Urinary bladder (tissue), 4 donors: ENCODE data around the gene TPSB2. TPM values are rescaled to one million over a fixed set of nuclear protein-coding genes. Genes with fewer than 3 reads are reported as not detected.

Source experiments
- DNase-seq: peaks from one replicate; pipeline ENCODE4 v3.0.0-alpha.2; 2015; ENCODE audit errors: extremely low spot score
- H3K27ac ChIP-seq: one replicate; pipeline ENCODE4 v1.5.1; 2013; ENCODE audit warnings: low read depth, mild to moderate bottlenecking, moderate library complexity
- H3K36me3 ChIP-seq: one replicate; pipeline ENCODE4 v1.6.1; 2013; ENCODE audit warnings: mild to moderate bottlenecking, moderate library complexity; ENCODE audit not compliant: insufficient read depth
- H3K4me1 ChIP-seq: one replicate; pipeline ENCODE4 v1.6.1; 2013; ENCODE audit warnings: mild to moderate bottlenecking, moderate library complexity; ENCODE audit not compliant: insufficient read depth
- H3K4me3 ChIP-seq: one replicate; pipeline ENCODE4 v1.5.1; 2013; ENCODE audit warnings: low read depth, low read length
- WGBS: extraction: QIAGEN DNeasy Blood & Tissue Kit; methylation state at CpG from one replicate; pipeline ENCODE4 v1.1.7; 2013; 5-methylcytosine and 5-hydroxymethylcytosine counted together
- polyA plus RNA-seq: library from polyadenylated mRNA; stranded (reverse); fragments of 200-250 nt; gene quantifications from one replicate; pipeline ENCODE4 v1.2.3, GENCODE V29; 2013
- total RNA-seq: library from RNA; depleted of rRNA; stranded (reverse); fragments of >200 nt; gene quantifications from one replicate; pipeline ENCODE4 v1.2.3, GENCODE V29; 2014
- donor health status: healthy with polysubstance abuse.
- donor health status: healthy.

The TPSB2 gene
- total and polyA plus RNA-seq, 2 donors, result 4.4 to 80.3 TPM

DNA sequence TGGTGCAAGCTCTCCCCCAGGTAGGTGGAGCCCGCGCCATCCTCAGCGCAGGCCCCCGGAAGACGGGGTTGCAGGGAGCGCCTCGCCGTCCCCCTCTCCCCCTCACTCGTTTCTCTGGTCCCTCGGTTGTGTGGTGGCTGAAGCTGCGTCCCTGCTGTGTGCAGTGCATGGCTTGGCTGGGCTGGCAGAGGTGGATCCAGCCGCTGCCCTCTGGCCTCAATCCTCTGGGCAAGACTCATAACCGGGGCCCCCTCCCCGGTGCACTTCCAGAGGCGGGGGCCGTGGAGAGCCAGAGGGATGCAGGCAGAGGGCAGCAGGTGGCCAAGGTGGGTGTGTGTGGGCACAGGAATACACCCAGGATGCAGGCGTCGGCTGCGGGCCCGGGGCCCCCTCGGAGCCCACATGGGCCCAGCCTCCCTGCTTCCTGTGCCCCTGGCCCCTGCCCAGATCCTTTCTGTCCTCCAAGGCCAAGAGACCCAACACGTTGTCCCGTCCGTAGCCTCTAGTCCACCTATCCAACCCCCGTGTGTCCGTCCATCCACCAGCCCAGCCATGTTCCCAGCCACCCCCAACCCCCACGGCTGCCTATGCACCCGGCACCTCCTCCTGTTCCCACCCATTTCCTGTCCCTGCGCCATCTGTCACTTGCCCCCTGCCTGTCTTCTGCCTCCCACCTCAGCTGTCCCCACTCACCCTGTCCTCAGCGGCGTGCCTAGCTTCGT lies 14.2 kb downstream of the TPSB2 start:
- Histone ChIP-seq H3K36me3 (no peaks in the 10 kb centered on the region), H3K4me3 (no peak overlapping the region), H3K4me1 (no peaks in the 10 kb centered on the region), H3K27ac (no peak overlapping the region)
- DNase-seq, result no peak
- WGBS, result 80% methylated on average over 32 of the region's 32 CpGs

DNA sequence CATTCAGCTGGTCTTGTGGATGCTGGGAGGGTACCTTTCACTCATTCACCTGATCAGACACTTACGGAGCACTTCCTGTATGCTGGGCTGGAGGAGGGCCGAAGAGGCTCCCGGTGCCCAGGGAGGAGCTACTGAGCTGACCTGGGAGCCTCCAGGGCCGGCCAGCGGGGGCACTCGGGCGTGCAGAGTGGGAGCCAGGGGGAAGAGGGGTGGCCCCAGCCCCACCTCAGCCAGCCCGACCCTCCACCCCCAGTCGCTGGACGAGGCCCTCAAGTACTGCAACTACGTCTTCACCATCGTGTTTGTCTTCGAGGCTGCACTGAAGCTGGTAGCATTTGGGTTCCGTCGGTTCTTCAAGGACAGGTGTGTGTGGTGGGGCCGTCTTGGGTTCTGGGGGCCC lies 15.3 kb downstream of the TPSB2 start:
- H3K36me3 ChIP-seq, result no peaks in the 10 kb centered on the region
- 87% methylated on average over 16 of the region's 16 CpGs for WGBS

DNA sequence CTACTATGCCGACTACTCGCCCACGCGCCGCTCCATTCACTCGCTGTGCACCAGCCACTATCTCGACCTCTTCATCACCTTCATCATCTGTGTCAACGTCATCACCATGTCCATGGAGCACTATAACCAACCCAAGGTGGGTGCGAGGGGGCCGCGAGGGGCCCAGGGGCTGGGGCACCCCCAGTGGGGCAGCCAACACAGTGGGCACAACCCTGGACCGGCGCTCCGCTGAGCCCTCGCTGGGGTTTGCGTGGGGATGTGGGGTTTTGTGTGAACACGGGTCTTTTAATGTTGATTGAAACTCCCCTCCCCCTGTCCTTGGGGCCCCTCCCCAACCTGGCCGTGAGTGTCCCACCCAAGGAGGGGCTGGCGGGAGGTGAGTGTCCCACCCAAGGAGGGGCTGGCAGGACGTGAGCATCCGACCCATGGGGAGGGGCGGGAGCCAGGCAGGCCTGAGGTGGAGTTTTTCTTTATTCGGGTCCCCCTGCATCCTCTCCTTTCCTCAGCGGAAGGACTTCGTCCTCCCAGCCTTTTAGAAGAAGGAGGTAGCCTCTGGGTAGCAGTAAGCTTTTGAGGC lies 16.1 kb downstream of the TPSB2 start:
- H3K4me1 ChIP-seq, result no peaks in the 10 kb centered on the region
- H3K36me3 ChIP-seq, result no peaks in the 10 kb centered on the region
- WGBS, result 85% methylated on average over 25 of the region's 25 CpGs
- no peak overlapping the region for H3K27ac ChIP-seq
- no peak for DNase-seq
- no peak overlapping the region for H3K4me3 ChIP-seq

More for the DNA sequence above, 15.3 kb downstream of the TPSB2 start:
- Histone ChIP-seq H3K27ac (no peak overlapping the region), H3K4me1 (no peaks in the 10 kb centered on the region), H3K4me3 (no peak overlapping the region)
- DNase-seq, result no peak

DNA sequence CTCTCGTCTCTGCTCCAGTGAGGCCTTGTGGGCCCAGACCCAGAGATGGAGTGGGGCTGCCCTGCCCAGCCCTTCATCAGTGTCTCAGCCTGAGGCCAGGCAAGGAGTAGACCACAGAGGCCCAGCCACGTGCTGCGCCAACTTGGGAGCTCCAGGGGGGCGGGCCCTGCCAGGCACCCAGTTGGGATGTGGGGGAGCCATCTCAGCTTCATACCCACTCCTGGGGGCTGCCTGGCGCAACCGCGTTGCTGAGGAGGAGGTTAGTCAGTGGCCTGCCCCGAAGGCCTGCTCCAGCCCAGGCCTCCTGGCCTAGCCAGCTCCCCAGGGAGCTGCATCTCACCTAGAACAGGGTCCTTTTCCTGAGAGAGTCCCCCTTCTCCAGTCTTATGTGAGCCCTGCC lies 16.8 kb downstream of the TPSB2 start:
- WGBS, result 76% methylated on average over 8 of the region's 8 CpGs
- Histone ChIP-seq H3K4me3 (no peak overlapping the region), H3K27ac (no peak overlapping the region), H3K4me1 (no peaks in the 10 kb centered on the region), H3K36me3 (no peaks in the 10 kb centered on the region)
- no peak for DNase-seq

GRCh38 chr16:1212616-1213194 lies 17.3 kb downstream of the TPSB2 start:
- no peak for DNase-seq
- Histone ChIP-seq H3K27ac (no peak overlapping the region), H3K4me1 (no peaks in the 10 kb centered on the region), H3K4me3 (no peak overlapping the region), H3K36me3 (no peaks in the 10 kb centered on the region)
- WGBS, result 89% methylated on average over 40 of the region's 40 CpGs

GRCh38 chr16:1211451-1212268 lies 18.3 kb downstream of the TPSB2 start:
- no peak for DNase-seq
- Histone ChIP-seq H3K4me1 (no peaks in the 10 kb centered on the region), H3K36me3 (no peaks in the 10 kb centered on the region), H3K4me3 (no peak overlapping the region), H3K27ac (no peak overlapping the region)
- WGBS, result 94% methylated on average over 65 of the region's 65 CpGs

- Histone ChIP-seq H3K27ac (no peak overlapping the region), H3K4me1 (no peaks in the 10 kb centered on the region), H3K4me3 (no peak overlapping the region), H3K36me3 (no peaks in the 10 kb centered on the region)
- 88% methylated on average over 23 of the region's 23 CpGs for WGBS
- DNase-seq, result no peak
Measured at GRCh38 chr16:1210461-1210860, 19.5 kb downstream of the TPSB2 start.

GRCh38 chr16:1209081-1209480 lies 20.9 kb downstream of the TPSB2 start:
- no peaks in the 10 kb centered on the region for H3K36me3 ChIP-seq
- H3K4me3 ChIP-seq, result no peak overlapping the region
- no peak overlapping the region for H3K27ac ChIP-seq
- no peak for DNase-seq
- H3K4me1 ChIP-seq, result no peaks in the 10 kb centered on the region
- 95% methylated on average over 43 of the region's 43 CpGs for WGBS

DNA sequence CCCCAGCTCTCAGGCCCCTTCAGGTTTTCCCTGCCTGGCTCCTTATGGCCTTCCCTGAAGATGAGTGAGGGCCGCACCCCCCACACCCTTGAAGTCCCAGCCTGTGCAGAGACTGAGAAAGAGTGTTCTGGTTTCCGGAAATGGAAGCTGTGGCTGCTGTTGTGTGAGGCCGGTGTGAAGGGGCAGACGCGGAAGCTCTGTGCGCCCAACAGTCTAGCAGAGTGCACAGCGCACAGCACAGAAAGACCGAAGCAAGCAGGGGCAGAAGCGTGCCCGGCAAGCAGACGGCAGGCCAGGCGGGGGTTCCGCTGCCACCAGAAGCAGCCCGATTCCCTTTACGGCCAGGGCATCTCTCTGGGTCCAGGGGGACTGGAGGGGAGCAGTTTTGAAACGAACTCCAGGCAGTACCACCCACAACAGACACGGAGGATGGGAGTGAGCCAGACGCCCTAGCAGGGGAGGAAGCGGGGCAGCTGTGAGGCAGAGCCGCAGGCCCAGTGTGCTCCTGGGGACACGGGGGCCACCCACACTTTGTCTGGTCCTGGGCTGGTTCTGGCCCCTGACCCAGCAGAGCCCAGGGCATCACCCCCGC lies 21.6 kb downstream of the TPSB2 start:
- WGBS, result 86% methylated on average over 22 of the region's 22 CpGs
- H3K4me3 ChIP-seq, result no peak overlapping the region
- no peaks in the 10 kb centered on the region for H3K4me1 ChIP-seq
- no peaks in the 10 kb centered on the region for H3K36me3 ChIP-seq
- no peak for DNase-seq
- no peak overlapping the region for H3K27ac ChIP-seq

- Histone ChIP-seq H3K4me3 (no peak overlapping the region), H3K4me1 (no peaks in the 10 kb centered on the region), H3K27ac (no peak overlapping the region), H3K36me3 (no peaks in the 10 kb centered on the region)
- no peak for DNase-seq
- 83% methylated on average over 16 of the region's 16 CpGs for WGBS
Measured at GRCh38 chr16:1206786-1207185, 23.2 kb downstream of the TPSB2 start.

DNA sequence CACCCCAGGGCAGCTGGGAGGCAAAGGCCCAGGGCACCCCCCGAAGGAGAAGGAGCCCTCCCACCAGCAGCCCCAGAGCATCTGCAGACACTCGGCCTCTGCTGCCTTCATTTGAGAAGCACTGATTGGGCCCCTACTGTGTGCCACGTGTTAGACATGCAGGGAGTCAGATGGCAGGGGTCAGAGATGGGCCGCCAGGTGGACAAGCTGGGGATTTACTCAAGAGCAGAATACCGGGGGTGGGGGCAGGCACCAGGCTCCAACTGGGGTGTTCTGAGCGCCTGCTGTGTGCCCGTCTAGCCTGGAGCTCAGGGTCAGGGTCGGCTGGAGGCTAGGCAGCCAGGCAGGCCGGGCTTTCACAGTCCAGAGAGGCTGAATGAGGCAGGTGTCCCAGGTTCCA lies 23.7 kb downstream of the TPSB2 start:
- Histone ChIP-seq H3K4me1 (no peaks in the 10 kb centered on the region), H3K27ac (no peak overlapping the region), H3K36me3 (no peaks in the 10 kb centered on the region), H3K4me3 (no peak overlapping the region)
- DNase-seq, result no peak
- 76% methylated on average over 9 of the region's 9 CpGs for WGBS

DNA sequence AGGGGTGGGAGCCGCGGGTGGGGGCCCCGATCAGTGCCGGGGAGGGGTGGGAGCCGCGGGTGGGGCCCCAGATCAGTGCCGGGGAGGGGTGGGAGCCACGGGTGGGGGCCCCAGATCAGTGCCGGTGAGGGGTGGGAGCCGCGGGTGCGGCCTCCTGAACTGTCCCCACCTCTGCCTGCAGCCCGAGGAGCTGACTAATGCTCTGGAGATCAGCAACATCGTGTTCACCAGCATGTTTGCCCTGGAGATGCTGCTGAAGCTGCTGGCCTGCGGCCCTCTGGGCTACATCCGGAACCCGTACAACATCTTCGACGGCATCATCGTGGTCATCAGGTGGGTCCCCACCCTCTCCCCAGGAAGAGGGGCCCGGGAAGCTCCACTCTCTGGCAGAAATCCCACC lies 25.1 kb downstream of the TPSB2 start:
- DNase-seq, result no peak
- Histone ChIP-seq H3K36me3 (no peaks in the 10 kb centered on the region), H3K27ac (no peak overlapping the region), H3K4me3 (no peak overlapping the region), H3K4me1 (no peaks in the 10 kb centered on the region)
- 85% methylated on average over 15 of the region's 21 CpGs for WGBS

DNA sequence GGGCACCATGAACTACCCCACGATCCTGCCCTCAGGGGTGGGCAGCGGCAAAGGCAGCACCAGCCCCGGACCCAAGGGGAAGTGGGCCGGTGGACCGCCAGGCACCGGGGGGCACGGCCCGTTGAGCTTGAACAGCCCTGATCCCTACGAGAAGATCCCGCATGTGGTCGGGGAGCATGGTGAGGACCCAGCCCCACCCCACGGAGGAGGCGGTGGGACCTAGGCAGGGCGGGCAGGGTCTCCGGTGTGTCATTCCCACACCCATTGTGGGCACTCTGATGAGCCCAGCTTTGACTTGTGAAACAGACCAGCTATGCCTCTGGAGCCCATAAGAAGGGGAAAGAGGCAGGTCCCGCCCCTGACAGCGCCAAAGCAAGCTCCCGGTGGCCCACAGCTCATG lies 27.7 kb downstream of the TPSB2 start:
- Histone ChIP-seq H3K36me3 (no peaks in the 10 kb centered on the region), H3K4me3 (no peak overlapping the region), H3K27ac (no peak overlapping the region), H3K4me1 (no peaks in the 10 kb centered on the region)
- no peak for DNase-seq
- WGBS, result 89% methylated on average over 18 of the region's 18 CpGs
